ENCODE data around the gene SREBF1. TPM values are rescaled to one million over a fixed set of nuclear protein-coding genes. Genes with fewer than 3 reads are reported as not detected.
A peak's percentile ranks its signal among the peaks of the same experiment; 100 is the strongest.

Gene SREBF1
- total RNA-seq, result 68.1 and 145 TPM in 2 replicates

GRCh38 chr17:17836818-17837379 lies at the start of gene SREBF1:
Gene SREBF1 (minus strand): TSS chr17:17836986. CDS start chr17:17836817, 169 bp downstream.

Small RNA genes within 50 kb of the gene (small RNA-seq; reads per million reads assigned to genes)
- 15.6 reads per million, percentile 96 among the genes with 10 or more reads in this experiment for gene MIR33B (ENCODE audit: low replicate concordance)
- not detected for gene MIR6777 (ENCODE audit: low replicate concordance)

Other genes starting within 250 kb of the SREBF1 start
- 29.3 and 33.0 TPM in 2 replicates for gene PEMT, start 245.3 kb downstream of the SREBF1 start, total RNA-seq
- gene RAI1, start 155.5 kb downstream of the SREBF1 start, total RNA-seq, result 16.4 and 26.5 TPM in 2 replicates
- gene TOM1L2, start 135.4 kb upstream of the SREBF1 start, total RNA-seq, result 26.5 and 35.1 TPM in 2 replicates
- 0.66 and 0.86 TPM in 2 replicates for gene DRC3, start 135.9 kb upstream of the SREBF1 start, total RNA-seq
- 10.7 and 14.7 TPM in 2 replicates for gene ATPAF2, start 202.2 kb upstream of the SREBF1 start, total RNA-seq
- gene GID4, start 202.4 kb upstream of the SREBF1 start, total RNA-seq, result 6.3 and 11.4 TPM in 2 replicates